Activated CD4-positive, alpha-beta T cell treated with anti-CD3 and anti-CD28 coated beads, Interleukin-10, Interleukin-2, amounts not matched to agents 100 ng/mL and 50 ng/mL, durations not matched to agents 16 hours and 8 hours (primary cell): ENCODE data around the gene SDC3.

Experiments
- DNase-seq: peaks from one replicate; pipeline ENCODE4 v3.0.0-alpha.2; 2020

The SDC3 gene

GRCh38 chr1:30928171-30928570 lies 19.6 kb upstream of the SDC3 start:
- no peak for DNase-seq

DNA sequence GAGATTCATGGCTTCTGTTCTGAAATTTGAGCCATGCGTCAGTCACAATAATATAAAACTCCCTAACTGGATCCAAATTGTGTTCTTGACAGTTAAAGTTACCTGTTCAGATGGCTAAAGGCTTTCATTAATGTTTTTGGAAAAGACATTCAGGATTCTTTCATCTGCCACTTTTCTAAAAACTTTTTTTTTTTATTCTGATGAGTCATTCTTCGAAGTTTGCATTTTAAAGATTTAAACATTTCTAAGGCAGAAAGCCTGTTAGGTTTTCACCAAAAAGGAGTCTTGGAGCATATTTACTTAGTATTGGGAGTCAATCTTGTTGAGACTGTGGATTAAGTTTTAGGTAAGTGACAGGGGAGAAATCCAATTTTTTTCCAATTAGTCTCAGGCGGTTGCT lies 18.9 kb upstream of the SDC3 start:
- DNase-seq: no peak

DNA sequence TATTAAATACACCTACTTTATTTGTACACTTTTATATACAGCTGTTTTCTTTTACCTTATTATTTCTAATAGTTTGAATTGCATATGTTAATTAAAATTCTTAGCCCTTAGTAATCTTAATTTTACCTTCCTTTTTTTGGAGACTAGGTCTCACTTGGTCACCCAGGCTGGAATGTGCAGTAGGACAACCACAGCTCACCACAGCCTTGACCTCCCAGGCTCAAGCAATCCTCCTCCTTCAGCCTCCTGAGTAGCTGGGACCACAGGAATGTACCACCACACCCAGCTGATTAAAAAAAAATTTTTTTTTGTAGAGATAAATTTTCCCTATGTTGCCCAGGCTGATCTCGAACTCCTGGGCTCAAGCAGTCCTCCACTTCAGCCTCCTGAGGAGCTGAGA lies 15.0 kb upstream of the SDC3 start:
- no peak for DNase-seq

DNA sequence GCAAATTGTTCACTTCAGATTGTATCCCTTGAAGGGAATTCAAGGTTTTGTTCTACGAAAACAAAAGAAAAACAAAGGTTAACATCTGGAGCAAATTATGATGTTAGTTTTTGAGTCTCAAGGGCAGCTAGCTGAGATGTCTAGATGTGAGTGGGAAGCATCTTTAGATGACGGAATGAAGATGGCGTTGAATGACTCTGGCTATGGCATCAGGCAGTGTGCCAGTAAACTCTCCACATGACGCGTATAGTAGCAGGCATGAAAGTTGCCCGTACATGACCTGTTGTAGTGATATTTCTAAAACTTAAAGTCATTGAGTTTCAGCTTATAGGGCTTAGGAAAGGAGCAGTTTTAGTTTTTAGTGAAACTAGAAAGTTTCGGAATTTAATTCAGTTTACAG lies 12.3 kb upstream of the SDC3 start:
- no peak for DNase-seq

DNA sequence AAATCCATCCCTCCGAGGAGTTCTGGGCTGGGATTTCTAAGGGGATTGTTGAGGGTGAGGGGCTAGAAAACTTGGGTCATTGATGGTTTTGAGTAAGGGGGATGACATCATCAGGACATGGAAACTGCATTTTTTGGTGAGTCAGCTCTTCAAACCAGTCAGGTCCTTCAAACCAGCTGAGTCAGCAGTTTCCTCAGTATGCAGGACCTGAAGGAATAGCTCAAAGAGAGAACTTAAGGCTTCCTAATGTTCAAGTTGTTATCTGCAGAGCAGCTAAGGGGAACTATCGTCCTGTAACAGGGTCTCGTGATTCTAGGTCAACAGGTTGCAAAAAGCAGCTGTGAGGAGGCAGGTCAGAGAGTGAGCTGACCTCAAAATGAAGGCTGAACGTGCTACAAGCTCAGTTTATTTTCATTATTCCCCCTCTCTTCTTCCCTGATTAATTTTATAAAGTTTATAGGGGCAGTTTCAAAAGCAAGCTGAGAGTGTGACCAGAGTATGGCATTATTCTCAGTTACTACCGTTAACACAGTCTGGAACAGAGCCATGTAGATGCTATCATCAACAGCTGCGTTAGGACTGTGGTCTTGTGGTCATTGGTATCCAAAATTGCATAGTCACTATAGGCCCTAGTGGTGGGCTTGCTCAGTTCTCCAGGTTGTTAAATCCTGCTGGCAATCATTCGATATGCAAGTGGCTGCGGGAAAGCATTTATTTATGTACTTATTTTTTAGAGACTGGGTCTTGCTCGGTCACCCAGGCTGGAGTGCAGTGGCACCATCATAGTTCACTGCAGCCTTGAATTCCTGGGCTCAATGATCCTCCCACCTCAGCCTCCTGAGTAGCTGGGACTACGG lies 10.7 kb upstream of the SDC3 start:
- DNase-seq: peak; percentile 55

- no peak for DNase-seq
Observed at GRCh38 chr1:30916296-30916695, 7.7 kb upstream of the SDC3 start.

DNA sequence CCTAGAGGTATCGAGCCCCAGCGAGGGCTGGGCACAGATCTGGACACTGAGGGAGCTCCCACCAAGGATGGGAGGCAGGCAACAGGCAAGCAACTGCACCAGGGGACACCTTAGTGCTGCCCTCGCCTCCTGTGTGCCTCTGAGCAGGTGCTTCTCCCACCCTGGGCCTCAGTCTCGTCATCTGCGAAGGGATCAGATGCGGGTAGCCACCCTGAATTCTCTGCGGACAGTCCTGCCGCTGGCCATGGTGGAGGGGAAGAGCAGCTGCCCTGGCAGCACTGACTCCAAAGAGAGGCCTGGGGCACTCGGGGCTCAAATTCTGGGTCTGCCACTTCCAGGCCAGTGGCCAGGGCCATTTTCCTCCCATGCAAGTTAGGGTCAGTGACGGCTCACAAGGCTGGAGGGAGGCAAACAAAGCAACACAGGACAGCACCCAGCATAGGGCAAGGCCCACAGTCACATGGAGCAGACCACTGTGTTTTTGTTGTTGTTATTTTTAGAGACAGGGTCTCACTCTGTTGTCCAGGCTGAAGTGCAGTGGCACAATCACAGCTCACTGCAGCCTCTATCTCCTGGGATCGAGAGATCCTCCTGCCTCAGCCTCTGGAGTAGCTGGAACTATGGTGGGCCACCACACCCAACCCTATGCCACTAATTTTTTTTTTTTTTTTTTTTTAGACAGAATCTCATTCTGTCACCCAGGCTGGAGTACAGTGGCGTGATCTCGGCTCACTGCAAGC lies 7.1 kb upstream of the SDC3 start:
- DNase-seq: no peak

DNA sequence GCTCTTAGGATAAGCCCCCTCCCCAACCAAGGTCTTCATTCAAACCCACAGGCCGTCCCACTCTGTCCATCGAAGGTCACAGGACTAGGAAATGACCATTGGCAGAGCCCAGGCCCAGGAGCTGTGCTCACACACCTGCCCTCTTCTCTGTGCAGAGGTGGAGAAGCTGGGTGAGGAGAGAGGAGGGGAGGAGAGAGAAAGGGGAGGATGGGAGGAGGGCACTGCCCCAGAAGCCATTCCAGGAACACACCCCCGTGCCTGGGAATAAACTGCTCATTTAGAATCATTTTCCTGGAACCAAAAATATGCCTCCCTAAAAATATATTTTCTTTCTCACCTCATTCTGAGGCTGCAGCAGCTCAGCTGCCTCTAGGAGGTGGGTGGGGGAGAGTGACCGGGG lies 6.4 kb upstream of the SDC3 start:
- DNase-seq: no peak

- no peak for DNase-seq
Observed at GRCh38 chr1:30914587-30914922, 6.0 kb upstream of the SDC3 start.

DNA sequence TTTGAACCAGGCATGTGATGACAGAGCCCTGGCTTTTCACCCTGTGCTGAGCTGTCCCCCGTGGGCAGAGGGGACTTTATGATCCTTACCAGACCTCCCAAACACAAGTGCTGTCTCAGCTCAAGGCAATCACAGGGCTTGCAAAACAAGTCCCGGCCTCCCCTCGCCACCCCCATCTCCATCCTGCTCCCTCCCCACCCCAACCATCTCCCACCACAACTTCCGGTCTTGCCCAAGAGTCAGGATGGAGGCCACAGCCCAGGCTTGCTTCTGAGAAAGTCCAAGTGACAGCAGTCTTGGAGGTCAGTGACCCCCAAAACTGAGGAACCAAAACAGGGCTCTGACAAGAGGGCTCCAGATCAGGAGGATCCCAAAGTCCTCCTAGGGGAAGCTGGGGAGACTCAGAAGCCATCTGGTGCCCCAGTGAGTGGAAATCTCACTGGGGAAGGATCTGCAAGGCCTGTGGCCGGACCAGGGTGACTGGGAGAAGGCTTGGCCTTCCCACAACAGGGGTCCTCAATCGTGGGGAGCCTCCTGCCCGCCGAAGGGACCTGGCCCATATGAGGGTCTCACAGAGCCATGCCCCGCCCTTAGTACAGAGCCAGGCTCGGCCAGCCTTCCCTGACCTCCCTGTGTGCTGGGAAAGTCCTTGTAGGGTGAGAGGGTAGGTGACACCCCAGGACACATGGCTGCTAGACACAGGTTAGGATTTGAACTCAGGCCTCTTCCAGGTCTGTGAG lies 4.5 kb upstream of the SDC3 start:
- DNase-seq: no peak

DNA sequence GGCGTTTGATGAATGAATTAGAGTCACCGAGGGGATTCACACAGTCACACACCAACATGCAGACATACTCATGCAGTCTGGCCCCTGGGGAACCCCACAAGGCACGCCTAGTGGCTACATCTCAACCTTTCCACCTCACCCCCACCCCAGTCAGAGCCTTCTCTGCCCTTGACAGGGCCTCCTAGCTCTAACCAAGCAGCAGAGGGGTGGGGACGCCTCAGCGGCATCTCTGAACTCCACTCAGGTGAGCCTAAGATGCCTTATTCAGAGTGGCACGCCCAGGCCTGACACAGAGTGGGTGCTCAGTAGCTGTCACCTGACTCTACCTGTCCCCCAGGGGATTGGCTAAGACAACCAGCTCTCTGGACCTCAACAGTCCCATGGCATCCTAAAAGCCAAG lies 3.7 kb upstream of the SDC3 start:
- DNase-seq: no peak

GRCh38 chr1:30911059-30911954 lies 2.7 kb upstream of the SDC3 start:
- DNase-seq: peak; percentile 60

DNA sequence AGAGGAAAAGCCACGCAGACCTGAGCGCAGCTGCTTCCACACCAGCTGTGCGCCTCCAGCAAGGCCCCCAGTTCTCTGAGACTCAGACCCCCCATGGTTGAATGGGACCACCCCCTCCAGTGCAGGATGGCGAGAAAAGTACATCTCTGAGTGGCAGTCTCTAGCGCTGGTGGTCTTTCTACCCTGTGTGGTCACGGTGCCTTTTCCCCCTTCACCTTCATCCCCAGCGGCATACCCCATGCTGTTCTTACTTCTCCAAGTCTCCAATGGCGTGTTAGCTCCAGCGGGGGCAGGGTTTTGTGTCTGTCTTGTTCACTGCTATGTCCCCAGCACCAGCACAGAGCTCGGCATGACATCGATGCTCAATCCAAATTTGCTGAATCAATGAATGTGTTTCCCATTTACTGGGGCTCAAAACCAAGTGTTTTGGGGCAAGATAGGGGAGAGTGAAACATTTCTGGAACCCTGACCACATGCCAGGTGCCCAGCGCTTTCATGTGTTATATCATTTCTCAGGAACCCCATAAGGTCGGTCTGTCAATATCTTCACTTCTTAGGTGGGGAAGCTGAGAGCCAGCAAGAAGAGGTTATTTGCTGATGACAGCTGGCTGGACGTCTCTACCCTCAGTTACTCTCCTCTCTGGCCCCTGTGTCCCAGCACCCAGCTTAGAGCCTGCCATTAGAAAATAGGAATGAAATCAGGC lies 959 bp upstream of the SDC3 start:
- DNase-seq: no peak

- DNase-seq: no peak
Observed at GRCh38 chr1:30908316-30908695, 252 bp downstream of the SDC3 start.

DNA sequence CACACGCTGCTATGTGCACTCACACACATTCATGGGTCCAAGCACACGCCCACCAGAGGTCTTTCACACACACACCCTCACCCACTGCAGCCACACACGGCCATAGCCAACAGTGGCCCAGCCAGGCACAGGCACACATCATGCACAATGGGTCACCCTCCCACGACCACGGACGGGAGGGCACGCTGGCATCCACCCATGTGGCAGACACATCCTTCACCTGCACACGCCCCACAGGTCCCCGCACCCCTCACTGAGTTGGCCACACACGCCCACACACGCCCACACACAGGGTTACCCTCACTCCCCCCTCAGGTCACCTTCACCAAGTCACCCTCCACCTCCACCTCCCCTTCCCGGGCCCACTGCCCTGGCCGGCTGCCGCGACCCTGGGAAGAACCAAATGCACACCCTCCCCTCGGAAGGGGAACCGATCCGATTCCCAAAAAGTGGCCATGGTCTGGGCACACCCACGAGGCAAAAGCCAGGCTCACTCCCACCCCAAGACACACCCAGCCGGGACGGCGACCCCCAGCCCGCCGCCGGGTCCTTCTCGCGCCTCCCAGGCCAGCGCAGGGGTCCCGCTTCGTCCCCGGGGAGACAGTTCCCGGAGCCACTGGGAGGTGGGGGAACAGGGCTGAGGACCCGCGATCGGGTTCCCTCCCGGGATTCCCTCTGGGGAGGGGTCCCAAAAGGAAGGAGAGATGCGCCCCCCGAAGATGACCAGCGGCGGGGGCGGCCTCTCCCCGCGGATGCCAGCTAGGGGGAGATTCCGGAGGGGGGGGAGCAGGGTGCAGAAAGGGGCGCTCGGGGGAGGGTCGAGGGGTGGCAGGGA lies 860 bp downstream of the SDC3 start:
- no peak for DNase-seq

- DNase-seq: no peak
Observed at GRCh38 chr1:30906631-30907441, 1.7 kb downstream of the SDC3 start.

GRCh38 chr1:30905916-30906620 lies 2.5 kb downstream of the SDC3 start:
- DNase-seq: no peak

DNA sequence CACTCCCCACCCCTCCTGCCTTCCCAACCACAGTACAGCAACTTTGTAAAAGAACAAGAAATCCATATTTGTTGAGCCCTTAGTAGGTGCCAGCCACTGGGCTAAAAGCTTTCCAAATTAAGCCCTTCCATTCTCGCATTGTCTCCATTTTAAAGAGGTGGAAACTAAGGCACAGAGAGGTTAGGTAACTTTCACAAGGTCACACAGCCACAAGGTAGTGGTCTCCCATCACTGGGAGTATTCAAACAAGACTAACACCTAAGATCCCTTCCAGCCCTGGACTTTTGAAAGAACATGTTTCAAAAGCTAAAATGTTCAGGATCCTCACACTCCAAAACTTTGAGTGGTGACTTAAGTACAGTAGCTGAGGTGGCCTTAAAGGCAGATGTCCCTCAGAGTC lies 3.2 kb downstream of the SDC3 start:
- DNase-seq: no peak

- no peak for DNase-seq
Observed at GRCh38 chr1:30904962-30905335, 3.6 kb downstream of the SDC3 start.
